HG02763 (cell line): Measurements from ENCODE around the gene KCNIP1.
"Not testable (repeated sequence)": the region's sequence is repeated elsewhere in the genome, so short reads cannot be mapped to it uniquely, and the experiment has no call there.

Source experiments
- ATAC-seq: cut with Tn5 transposase; IDR thresholded peaks from one replicate; pipeline ENCODE4 v1.9.1; 2021; ENCODE audit warnings: mild to moderate bottlenecking, moderate library complexity; ENCODE audit not compliant: unreplicated experiment

KCNIP1 gene

GRCh38 chr5:170534177-170534576 is 30.4 kb downstream of the KCNIP1 start:
- ATAC-seq: no peak

GRCh38 chr5:170534941-170535340 is 31.1 kb downstream of the KCNIP1 start:
- ATAC-seq: no peak

- no peak for ATAC-seq
These were observed 32.7 kb downstream of the KCNIP1 start for GRCh38 chr5:170536525-170536924.

GRCh38 chr5:170537451-170538095 is 33.8 kb downstream of the KCNIP1 start:
- no peak for ATAC-seq

- ATAC-seq: no peak
These were observed 34.3 kb downstream of the KCNIP1 start for GRCh38 chr5:170538096-170538465.

- ATAC-seq: no peak
These were observed 35.1 kb downstream of the KCNIP1 start for GRCh38 chr5:170538696-170539586.

- no peak for ATAC-seq
These were observed 36.5 kb downstream of the KCNIP1 start for GRCh38 chr5:170540271-170540670.

- no peak for ATAC-seq
These were observed 37.4 kb downstream of the KCNIP1 start for GRCh38 chr5:170541146-170541769.

- ATAC-seq: no peak
These were observed 39.0 kb downstream of the KCNIP1 start for GRCh38 chr5:170542691-170543293.

- ATAC-seq: no peak
These were observed 41.5 kb downstream of the KCNIP1 start for GRCh38 chr5:170545313-170545712.

GRCh38 chr5:170545811-170546210 is 42.0 kb downstream of the KCNIP1 start:
- no peak for ATAC-seq

- no peak for ATAC-seq
These were observed 42.5 kb downstream of the KCNIP1 start for GRCh38 chr5:170546282-170546681.

GRCh38 chr5:170550382-170550781 is 46.6 kb downstream of the KCNIP1 start:
- not testable (repeated sequence) for ATAC-seq

GRCh38 chr5:170551076-170551475 is 47.3 kb downstream of the KCNIP1 start:
- no peak for ATAC-seq

GRCh38 chr5:170551622-170552021 is 47.8 kb downstream of the KCNIP1 start:
- no peak for ATAC-seq

GRCh38 chr5:170552621-170553115 is 48.8 kb downstream of the KCNIP1 start:
- ATAC-seq: no peak

GRCh38 chr5:170553218-170553617 is 49.4 kb downstream of the KCNIP1 start:
- ATAC-seq: no peak

- no peak for ATAC-seq
These were observed 50.9 kb downstream of the KCNIP1 start for GRCh38 chr5:170554521-170555267.

- no peak for ATAC-seq
These were observed 53.5 kb downstream of the KCNIP1 start for GRCh38 chr5:170557314-170557713.

- ATAC-seq: no peak
These were observed 55.5 kb downstream of the KCNIP1 start for GRCh38 chr5:170559296-170559695.

- no peak for ATAC-seq
These were observed 57.1 kb downstream of the KCNIP1 start for GRCh38 chr5:170560938-170561337.
